GM18873 (cell line): ENCODE results near the gene IL5.

Source experiments
- ATAC-seq: cut with Tn5 transposase; IDR thresholded peaks from one replicate; pipeline ENCODE4 v1.9.1; 2021; ENCODE audit warnings: mild to moderate bottlenecking, moderate library complexity, moderate number of reproducible peaks; ENCODE audit not compliant: unreplicated experiment, low FRiP score

Gene IL5

GRCh38 chr5:132499440-132500243 lies 43.7 kb downstream of the IL5 start:
- ATAC-seq = no peak

- ATAC-seq = no peak
Measured at GRCh38 chr5:132498686-132499271, 44.5 kb downstream of the IL5 start.

GRCh38 chr5:132498152-132498551 lies 45.2 kb downstream of the IL5 start:
- no peak for ATAC-seq

GRCh38 chr5:132497488-132497997 lies 45.8 kb downstream of the IL5 start:
- ATAC-seq = no peak

GRCh38 chr5:132496631-132497487 lies 46.5 kb downstream of the IL5 start:
- peak; percentile 15 for ATAC-seq

GRCh38 chr5:132496191-132496630 lies 47.1 kb downstream of the IL5 start:
- ATAC-seq = peak; percentile 33

- ATAC-seq = no peak
Measured at GRCh38 chr5:132495667-132496190, 47.6 kb downstream of the IL5 start.

GRCh38 chr5:132493821-132494220 lies 49.5 kb downstream of the IL5 start:
- no peak for ATAC-seq

GRCh38 chr5:132493241-132493640 lies 50.1 kb downstream of the IL5 start:
- ATAC-seq = no peak

GRCh38 chr5:132492386-132493125 lies 50.8 kb downstream of the IL5 start:
- no peak for ATAC-seq
